GM19324 (cell line): ENCODE measurements around the gene SEPHS1.
"Not testable (repeated sequence)": the region's sequence is repeated elsewhere in the genome, so short reads cannot be mapped to it uniquely, and the experiment has no call there.

Experiments used
- ATAC-seq: cut with Tn5 transposase; IDR thresholded peaks from one replicate; pipeline ENCODE4 v1.9.1; 2021; ENCODE audit warnings: mild to moderate bottlenecking, moderate library complexity; ENCODE audit not compliant: unreplicated experiment, low FRiP score

SEPHS1 gene

GRCh38 chr10:13348216-13349017 is at the start of gene SEPHS1:
TSS of gene SEPHS1 (minus strand) at chr10:13348293. CDS start at chr10:13344950, 3,343 bp downstream.
- ATAC-seq = peak; percentile 72

DNA sequence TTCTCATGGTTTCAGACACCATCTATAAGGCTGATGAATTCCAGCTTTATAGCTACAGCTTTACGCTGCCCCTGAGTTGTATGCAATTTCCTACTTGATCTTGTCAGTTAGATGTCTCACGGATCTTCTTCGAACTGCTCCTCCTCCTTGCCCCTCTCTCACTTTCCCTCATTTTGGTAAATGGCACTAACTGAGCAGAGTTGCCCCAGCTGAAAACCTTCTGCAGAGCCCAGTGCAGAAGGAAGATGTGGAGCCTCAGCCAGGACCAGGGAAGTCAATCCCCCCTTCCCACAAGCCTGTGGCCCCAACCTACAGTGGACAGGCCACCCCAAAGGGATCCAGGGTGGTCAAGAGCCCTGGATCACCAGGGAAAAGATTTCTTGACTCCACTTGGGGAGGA is 49.0 kb upstream of the SEPHS1 start:
- ATAC-seq = no peak

GRCh38 chr10:13396369-13396768 is 48.3 kb upstream of the SEPHS1 start:
- no peak for ATAC-seq

GRCh38 chr10:13395540-13395939 is 47.4 kb upstream of the SEPHS1 start:
- ATAC-seq = no peak

DNA sequence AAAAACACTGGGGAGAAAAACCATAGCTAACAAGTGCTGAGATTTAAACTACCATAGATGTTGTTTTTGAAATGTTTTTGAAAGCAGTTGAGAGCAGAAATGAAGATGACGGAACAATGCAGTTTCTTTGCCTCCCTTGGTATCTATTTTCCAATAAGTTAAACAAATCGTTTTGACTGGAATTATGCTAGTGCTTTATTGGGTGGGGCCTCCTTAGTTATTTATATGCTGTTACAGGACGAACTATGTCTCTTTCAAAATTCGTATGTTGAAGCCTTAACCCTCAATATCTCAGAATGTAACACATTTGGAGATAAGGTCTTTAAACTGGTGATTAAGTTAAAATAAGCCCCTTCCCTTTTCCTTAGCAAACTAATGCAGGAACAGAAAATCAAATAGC is 45.5 kb upstream of the SEPHS1 start:
- no peak for ATAC-seq

- ATAC-seq = no peak
Measured at GRCh38 chr10:13392701-13393100, 44.6 kb upstream of the SEPHS1 start.

GRCh38 chr10:13390604-13391522 is 42.8 kb upstream of the SEPHS1 start:
- no peak for ATAC-seq

GRCh38 chr10:13388478-13389230 is 40.6 kb upstream of the SEPHS1 start:
- ATAC-seq = no peak

DNA sequence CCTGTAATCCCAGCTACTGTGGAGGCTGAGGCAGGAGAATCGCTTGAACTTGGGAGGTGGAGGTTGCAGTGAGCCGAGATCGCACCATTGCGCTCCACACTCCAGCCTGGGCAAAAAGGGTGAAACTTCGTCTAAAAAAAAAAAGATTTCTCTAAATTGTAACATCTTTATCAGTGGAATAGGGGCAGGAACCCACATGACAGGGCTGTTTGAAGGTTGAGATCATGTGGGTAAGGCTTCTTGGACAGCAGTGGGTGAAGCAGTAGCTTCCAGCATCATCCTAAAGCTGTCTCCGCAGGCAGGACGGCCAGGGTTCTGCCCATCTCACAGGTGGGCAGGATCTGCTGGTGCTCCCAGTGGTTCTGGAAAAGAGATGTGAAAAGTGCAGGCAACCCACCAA is 37.9 kb upstream of the SEPHS1 start:
- ATAC-seq = no peak

DNA sequence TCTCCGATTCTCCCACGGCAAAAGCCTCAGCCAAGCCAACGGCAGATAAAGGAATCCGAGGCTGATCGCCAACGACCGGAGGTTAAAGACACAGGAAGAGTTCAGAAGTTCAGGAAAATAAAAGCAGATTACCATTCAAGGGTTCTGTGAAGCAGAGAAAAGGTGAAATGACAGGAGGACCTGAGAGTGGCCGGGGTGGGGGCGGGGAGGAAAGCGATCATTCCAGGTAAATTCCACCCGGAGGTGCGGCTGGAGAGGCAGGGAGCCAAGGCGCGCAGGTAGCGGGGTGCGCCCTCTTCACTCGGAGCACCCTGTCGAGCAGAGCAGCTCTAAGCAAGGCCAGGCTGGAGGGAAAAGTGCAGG is 35.3 kb upstream of the SEPHS1 start:
- no peak for ATAC-seq

GRCh38 chr10:13382703-13383398 is 34.8 kb upstream of the SEPHS1 start:
- no peak for ATAC-seq

GRCh38 chr10:13379061-13379460 is 31.0 kb upstream of the SEPHS1 start:
- ATAC-seq = not testable (repeated sequence)

- no peak for ATAC-seq
Measured at GRCh38 chr10:13376746-13377145, 28.7 kb upstream of the SEPHS1 start.

- no peak for ATAC-seq
Measured at GRCh38 chr10:13376297-13376696, 28.2 kb upstream of the SEPHS1 start.

GRCh38 chr10:13375791-13376190 is 27.7 kb upstream of the SEPHS1 start:
- no peak for ATAC-seq

DNA sequence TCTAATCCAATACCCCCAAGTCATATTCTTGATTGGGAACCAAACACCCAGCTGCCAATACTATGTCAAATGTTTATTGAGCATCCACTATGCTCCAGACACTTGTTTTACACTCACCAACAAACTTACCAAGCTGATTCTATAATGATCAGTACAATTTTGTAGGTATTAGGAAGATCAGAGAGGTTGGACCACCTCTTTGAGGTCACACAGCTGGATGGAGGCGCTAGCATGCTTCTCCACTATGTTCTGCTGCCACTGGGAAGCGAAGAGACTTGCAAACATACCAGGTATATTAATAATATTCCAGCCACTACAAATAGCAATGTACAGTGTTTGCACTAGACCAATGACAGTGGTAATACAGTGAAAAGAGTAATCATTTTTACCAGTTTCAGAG is 25.6 kb upstream of the SEPHS1 start:
- no peak for ATAC-seq

- no peak for ATAC-seq
Measured at GRCh38 chr10:13372524-13372923, 24.4 kb upstream of the SEPHS1 start.

DNA sequence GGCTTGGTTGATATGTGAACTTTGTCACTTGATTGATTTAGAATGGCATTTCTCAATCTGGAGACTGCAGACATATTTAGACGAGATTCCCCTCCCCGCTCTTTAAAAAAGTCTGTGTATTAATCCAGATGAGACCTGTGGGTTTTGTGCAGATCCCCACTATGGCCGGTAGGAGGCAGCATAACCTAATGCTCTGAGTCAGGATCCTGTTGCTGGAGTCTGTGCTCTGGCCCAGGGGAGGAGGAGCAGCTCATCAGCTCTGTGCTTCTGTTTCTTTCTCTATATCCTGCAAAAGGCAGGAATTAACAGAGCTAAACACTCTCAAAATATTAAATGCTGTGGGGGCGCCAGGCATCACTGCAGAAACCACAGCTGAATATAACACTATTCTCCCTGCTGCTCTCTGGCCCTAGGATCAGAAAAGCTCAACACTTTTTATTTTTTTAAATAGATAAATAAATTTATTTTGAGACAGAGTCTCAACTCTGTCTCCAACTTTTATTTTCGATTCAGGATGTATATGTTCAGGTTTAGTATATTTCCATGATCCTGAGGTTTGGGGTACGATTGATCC is 23.9 kb upstream of the SEPHS1 start:
- ATAC-seq = no peak

DNA sequence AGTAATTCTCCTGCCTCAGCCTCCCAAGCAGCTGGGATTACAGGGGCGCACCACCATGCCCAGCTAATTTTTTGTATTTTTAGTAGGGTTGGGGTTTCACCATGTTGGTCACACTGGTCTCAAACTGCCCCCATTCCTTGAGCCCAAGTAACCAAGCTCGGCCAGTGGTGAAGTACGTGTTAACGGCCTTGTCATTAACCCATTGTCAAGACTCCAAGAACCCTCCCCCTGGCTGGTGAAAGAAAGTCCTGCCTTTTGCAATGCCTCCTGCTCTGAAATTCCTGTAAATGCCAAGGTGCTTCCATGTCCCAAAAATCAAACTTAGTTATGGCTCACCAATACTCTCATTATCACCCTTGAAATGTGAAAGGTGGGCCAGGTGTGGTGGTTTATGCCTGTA is 18.8 kb upstream of the SEPHS1 start:
- ATAC-seq = no peak

GRCh38 chr10:13365831-13366230 is 17.7 kb upstream of the SEPHS1 start:
- no peak for ATAC-seq
